ENCODE results near the gene TINAGL1. TPM values are rescaled to one million over a fixed set of nuclear protein-coding genes. Genes with fewer than 3 reads are reported as not detected.
"Not testable (repeated sequence)": the region's sequence is repeated elsewhere in the genome, so short reads cannot be mapped to it uniquely, and the experiment has no call there.

TINAGL1 gene
- total RNA-seq, 1 donor from 2014 or later, result 5.7 TPM

DNA sequence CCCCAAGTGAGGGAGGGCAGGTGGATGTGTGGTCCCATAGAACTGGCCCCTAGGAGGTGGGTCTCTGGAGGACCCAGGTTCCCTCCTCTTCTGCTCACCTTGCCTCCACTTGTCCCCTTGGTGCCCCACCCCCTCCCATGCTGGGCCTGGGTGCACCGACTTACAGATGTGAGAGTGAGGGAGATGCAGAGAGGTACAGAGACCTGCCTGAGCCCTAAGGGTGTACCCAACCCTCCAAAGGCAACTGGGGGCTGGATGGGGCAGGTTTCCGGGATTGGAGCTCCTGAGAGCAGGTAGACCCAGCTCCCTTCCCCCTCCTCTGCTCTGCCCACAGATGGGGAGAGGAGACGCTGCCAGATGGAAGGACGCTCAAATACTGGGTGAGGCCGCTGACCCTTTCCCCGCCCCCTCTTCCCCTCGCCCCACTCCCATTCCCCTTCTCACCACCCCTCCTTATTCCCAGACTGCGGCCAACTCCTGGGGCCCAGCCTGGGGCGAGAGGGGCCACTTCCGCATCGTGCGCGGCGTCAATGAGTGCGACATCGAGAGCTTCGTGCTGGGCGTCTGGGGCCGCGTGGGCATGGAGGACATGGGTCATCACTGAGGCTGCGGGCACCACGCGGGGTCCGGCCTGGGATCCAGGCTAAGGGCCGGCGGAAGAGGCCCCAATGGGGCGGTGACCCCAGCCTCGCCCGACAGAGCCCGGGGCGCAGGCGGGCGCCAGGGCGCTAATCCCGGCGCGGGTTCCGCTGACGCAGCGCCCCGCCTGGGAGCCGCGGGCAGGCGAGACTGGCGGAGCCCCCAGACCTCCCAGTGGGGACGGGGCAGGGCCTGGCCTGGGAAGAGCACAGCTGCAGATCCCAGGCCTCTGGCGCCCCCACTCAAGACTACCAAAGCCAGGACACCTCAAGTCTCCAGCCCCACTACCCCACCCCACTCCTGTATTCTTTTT lies 10.3 kb downstream of the TINAGL1 start:
- H3K9me3 Mint-ChIP-seq (ENCODE audit: unreplicated experiment), result no peaks in the 10 kb centered on the region
- H3K4me2 ChIP-seq (ENCODE audit: low read length), result no peak overlapping the region
- no peak overlapping the region for H3K27ac ChIP-seq (ENCODE audit: low read depth, low read length)
- H3K27ac Mint-ChIP-seq (ENCODE audit: unreplicated experiment), result no peak overlapping the region
- H3K4me3 Mint-ChIP-seq (ENCODE audit: unreplicated experiment), result no peak overlapping the region
- H3K9me3 ChIP-seq (ENCODE audit: insufficient read depth, low read depth, low read length), result no peaks in the 10 kb centered on the region
- H3K79me2 ChIP-seq (ENCODE audit: insufficient read depth, low read length), result no peaks in the 10 kb centered on the region
- H3K27me3 Mint-ChIP-seq (ENCODE audit: low read depth, unreplicated experiment), result peaks cover 35% of the 10 kb centered on the region
- TF ChIP-seq EZH2 (IDR thresholded peaks at IDR 0.05; ENCODE audit: insufficient read depth, low read length), result no peak
- TF ChIP-seq, protein P1, sequence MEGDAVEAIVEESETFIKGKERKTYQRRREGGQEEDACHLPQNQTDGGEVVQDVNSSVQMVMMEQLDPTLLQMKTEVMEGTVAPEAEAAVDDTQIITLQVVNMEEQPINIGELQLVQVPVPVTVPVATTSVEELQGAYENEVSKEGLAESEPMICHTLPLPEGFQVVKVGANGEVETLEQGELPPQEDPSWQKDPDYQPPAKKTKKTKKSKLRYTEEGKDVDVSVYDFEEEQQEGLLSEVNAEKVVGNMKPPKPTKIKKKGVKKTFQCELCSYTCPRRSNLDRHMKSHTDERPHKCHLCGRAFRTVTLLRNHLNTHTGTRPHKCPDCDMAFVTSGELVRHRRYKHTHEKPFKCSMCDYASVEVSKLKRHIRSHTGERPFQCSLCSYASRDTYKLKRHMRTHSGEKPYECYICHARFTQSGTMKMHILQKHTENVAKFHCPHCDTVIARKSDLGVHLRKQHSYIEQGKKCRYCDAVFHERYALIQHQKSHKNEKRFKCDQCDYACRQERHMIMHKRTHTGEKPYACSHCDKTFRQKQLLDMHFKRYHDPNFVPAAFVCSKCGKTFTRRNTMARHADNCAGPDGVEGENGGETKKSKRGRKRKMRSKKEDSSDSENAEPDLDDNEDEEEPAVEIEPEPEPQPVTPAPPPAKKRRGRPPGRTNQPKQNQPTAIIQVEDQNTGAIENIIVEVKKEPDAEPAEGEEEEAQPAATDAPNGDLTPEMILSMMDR (IDR thresholded peaks at IDR 0.05; ENCODE audit: insufficient read depth, low read depth, low read length), result no peak
- no peak overlapping the region for H3K4me3 ChIP-seq (ENCODE audit: insufficient read depth, low read depth, low read length)
- peaks cover 7% of the 10 kb centered on the region for H3K4me1 Mint-ChIP-seq (ENCODE audit: low read depth, unreplicated experiment)
- no peak for FAIRE-seq
- H3K36me3 ChIP-seq (ENCODE audit: insufficient read depth, low read length), result no peaks in the 10 kb centered on the region
- no peak overlapping the region for H3K9ac ChIP-seq (ENCODE audit: low read length)
- H2AFZ ChIP-seq (ENCODE audit: low read depth, low read length), result no peak overlapping the region
- H3K27me3 ChIP-seq (ENCODE audit: insufficient read depth, low read length), result no peaks in the 10 kb centered on the region
- H4K20me1 ChIP-seq (ENCODE audit: insufficient read depth, low read length), result no peaks in the 10 kb centered on the region
- H3K4me1 ChIP-seq (ENCODE audit: insufficient read depth, low read length), result peaks cover 26% of the 10 kb centered on the region
- H3K36me3 Mint-ChIP-seq (ENCODE audit: low read depth, unreplicated experiment), result peaks cover 5% of the 10 kb centered on the region
- no peak for DNase-seq (ENCODE audit: low read depth)

DNA sequence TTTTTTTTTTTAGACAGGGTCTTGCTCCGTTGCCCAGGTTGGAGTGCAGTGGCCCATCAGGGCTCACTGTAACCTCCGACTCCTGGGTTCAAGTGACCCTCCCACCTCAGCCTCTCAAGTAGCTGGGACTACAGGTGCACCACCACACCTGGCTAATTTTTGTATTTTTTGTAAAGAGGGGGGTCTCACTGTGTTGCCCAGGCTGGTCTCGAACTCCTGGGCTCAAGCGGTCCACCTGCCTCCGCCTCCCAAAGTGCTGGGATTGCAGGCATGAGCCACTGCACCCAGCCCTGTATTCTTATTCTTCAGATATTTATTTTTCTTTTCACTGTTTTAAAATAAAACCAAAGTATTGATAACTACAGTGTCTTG lies 11.0 kb downstream of the TINAGL1 start:
- H3K36me3 ChIP-seq (ENCODE audit: insufficient read depth, low read length); H3K79me2 ChIP-seq (ENCODE audit: insufficient read depth, low read length); H3K9me3 ChIP-seq (ENCODE audit: insufficient read depth, low read depth, low read length); H4K20me1 ChIP-seq (ENCODE audit: insufficient read depth, low read length); H3K4me1 Mint-ChIP-seq (ENCODE audit: low read depth, unreplicated experiment); H3K9me3 Mint-ChIP-seq (ENCODE audit: unreplicated experiment); H3K27ac ChIP-seq (ENCODE audit: low read depth, low read length); H3K27ac Mint-ChIP-seq (ENCODE audit: unreplicated experiment); H3K36me3 Mint-ChIP-seq (ENCODE audit: low read depth, unreplicated experiment); H3K9ac ChIP-seq (ENCODE audit: low read length); H3K27me3 ChIP-seq (ENCODE audit: insufficient read depth, low read length); H3K4me2 ChIP-seq (ENCODE audit: low read length); FAIRE-seq; H2AFZ ChIP-seq (ENCODE audit: low read depth, low read length); H3K4me3 Mint-ChIP-seq (ENCODE audit: unreplicated experiment); DNase-seq (ENCODE audit: low read depth); H3K4me3 ChIP-seq (ENCODE audit: insufficient read depth, low read depth, low read length): not testable (repeated sequence)
- H3K27me3 Mint-ChIP-seq (ENCODE audit: low read depth, unreplicated experiment), result peaks cover 34% of the 10 kb centered on the region
- peaks cover 23% of the 10 kb centered on the region for H3K4me1 ChIP-seq (ENCODE audit: insufficient read depth, low read length)

DNA sequence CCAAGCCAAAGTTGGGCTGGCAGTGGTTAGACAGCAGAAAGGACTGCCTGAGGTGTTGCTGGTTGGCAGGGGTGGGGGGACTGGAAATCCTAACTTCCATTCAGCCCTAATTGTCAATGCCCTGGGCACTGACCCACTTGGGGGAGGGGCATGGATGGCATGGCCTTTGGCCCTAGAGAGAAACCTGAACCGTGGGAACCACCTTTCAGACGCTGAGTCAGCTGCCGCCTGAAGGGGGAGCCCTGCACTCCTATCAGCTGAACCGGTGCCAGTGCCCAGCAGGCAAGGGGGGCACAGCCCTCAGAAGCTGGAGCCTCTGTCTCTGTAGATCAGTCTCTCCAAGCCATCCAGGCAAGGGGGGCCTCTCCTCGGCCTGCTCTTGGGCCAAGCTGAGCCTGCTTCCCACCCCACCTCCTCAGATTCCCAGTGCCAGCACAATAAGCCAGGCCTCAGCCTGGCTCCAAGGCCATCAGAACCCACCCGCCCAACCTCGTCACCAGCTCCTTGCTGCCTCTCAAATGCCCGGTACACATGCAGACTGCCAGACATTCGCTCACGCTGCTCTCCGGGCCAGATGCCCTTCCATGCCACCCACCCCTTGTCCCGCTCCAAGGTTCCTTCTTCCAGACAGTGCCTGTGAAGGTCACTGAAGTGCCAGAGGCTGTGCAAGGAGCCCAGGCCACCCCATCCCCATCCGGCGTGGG lies 11.6 kb downstream of the TINAGL1 start:
- FAIRE-seq (no peak), DNase-seq (ENCODE audit: low read depth) (no peak)
- Mint-ChIP-seq H3K9me3 (ENCODE audit: unreplicated experiment) (no peaks in the 10 kb centered on the region), H3K27me3 (ENCODE audit: low read depth, unreplicated experiment) (peaks cover 28% of the 10 kb centered on the region), H3K4me3 (ENCODE audit: unreplicated experiment) (no peak overlapping the region), H3K4me1 (ENCODE audit: low read depth, unreplicated experiment) (peaks cover 9% of the 10 kb centered on the region), H3K27ac (ENCODE audit: unreplicated experiment) (no peak overlapping the region), H3K36me3 (ENCODE audit: low read depth, unreplicated experiment) (peaks cover 3% of the 10 kb centered on the region)
- H3K4me2 ChIP-seq (ENCODE audit: low read length), result no peak overlapping the region
- H3K9me3 ChIP-seq (ENCODE audit: insufficient read depth, low read depth, low read length), result no peaks in the 10 kb centered on the region
- H3K79me2 ChIP-seq (ENCODE audit: insufficient read depth, low read length), result no peaks in the 10 kb centered on the region
- peaks cover 23% of the 10 kb centered on the region for H3K4me1 ChIP-seq (ENCODE audit: insufficient read depth, low read length)
- H3K27ac ChIP-seq (ENCODE audit: low read depth, low read length), result no peak overlapping the region
- TF ChIP-seq, protein P1 (IDR thresholded peaks at IDR 0.05; ENCODE audit: insufficient read depth, low read depth, low read length), result peak; percentile 22
- TF ChIP-seq EZH2 (IDR thresholded peaks at IDR 0.05; ENCODE audit: insufficient read depth, low read length), result no peak
- H3K4me3 ChIP-seq (ENCODE audit: insufficient read depth, low read depth, low read length), result no peak overlapping the region
- no peaks in the 10 kb centered on the region for H3K27me3 ChIP-seq (ENCODE audit: insufficient read depth, low read length)
- H3K36me3 ChIP-seq (ENCODE audit: insufficient read depth, low read length), result no peaks in the 10 kb centered on the region
- H3K9ac ChIP-seq (ENCODE audit: low read length), result no peak overlapping the region
- no peak overlapping the region for H2AFZ ChIP-seq (ENCODE audit: low read depth, low read length)
- no peaks in the 10 kb centered on the region for H4K20me1 ChIP-seq (ENCODE audit: insufficient read depth, low read length)

All from astrocyte (in vitro differentiated cells and primary cell).